Measurements from ENCODE around the gene PNPLA8.

- no peak for TF ChIP-seq RAD21 (IDR thresholded peaks at IDR 0.05; ENCODE audit: low read depth)
- no peak for TF ChIP-seq EGR1 (IDR thresholded peaks at IDR 0.05)
Observed at GRCh38 chr7:108511939-108512338, 14.0 kb downstream of the PNPLA8 start.

Data from Ishikawa (cell line).